ENCODE measurements around the gene DAZL.
"Not testable (repeated sequence)": the region's sequence is repeated elsewhere in the genome, so short reads cannot be mapped to it uniquely, and the experiment has no call there.

DAZL gene

DNA sequence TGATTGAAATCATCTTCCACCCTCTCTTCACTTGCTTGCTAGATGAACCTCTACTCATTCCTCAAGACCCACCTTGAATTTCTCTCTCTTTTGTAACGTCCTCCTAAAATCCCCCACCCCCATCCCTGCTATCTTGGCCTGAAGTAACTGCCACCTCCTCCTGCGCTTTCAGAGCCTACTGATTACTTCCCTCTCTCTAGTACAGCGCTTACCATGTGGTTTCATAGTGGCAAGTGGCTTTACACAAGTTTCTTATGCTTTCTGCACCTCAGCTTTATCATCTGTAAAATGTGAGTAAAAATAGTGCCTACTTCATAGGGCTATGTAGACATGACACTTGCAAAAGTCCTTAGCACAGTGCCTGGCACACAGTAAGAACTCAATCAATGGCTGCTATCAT is 28.7 kb upstream of the DAZL start:
- no peak for DNase-seq
- Mint-ChIP-seq H3K4me1 (no peaks in the 10 kb centered on the region), H3K9me3 (no peaks in the 10 kb centered on the region), H3K4me3 (no peak overlapping the region), H3K27ac (peak overlapping the region; percentile 3), H3K36me3 (ENCODE audit: low read depth) (no peaks in the 10 kb centered on the region), H3K27me3 (ENCODE audit: low read depth, poor library complexity) (peaks cover 7% of the 10 kb centered on the region)
- TF ChIP-seq, protein P1, sequence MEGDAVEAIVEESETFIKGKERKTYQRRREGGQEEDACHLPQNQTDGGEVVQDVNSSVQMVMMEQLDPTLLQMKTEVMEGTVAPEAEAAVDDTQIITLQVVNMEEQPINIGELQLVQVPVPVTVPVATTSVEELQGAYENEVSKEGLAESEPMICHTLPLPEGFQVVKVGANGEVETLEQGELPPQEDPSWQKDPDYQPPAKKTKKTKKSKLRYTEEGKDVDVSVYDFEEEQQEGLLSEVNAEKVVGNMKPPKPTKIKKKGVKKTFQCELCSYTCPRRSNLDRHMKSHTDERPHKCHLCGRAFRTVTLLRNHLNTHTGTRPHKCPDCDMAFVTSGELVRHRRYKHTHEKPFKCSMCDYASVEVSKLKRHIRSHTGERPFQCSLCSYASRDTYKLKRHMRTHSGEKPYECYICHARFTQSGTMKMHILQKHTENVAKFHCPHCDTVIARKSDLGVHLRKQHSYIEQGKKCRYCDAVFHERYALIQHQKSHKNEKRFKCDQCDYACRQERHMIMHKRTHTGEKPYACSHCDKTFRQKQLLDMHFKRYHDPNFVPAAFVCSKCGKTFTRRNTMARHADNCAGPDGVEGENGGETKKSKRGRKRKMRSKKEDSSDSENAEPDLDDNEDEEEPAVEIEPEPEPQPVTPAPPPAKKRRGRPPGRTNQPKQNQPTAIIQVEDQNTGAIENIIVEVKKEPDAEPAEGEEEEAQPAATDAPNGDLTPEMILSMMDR (IDR thresholded peaks at IDR 0.05), result no peak

DNA sequence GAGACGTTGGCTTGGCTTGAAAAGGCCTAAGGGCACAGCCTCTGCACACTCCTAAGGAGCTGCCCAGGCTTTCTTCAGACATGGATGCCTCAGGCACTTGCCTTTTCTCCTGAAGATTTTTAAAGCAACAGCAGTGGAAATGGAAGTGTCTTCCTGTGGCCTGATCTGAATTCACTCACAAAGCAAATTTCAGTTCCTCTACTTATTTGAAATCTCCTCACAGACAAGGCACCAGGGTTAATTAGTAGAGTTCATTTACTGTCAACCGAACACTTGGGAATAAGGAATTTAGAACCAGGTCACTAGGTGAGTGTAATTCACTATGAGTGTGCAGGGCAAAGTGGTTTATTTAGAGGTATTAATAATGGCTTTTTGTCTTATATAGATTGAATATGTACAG is 27.2 kb upstream of the DAZL start:
- no peak for DNase-seq
- H3K4me1 Mint-ChIP-seq, result no peaks in the 10 kb centered on the region
- TF ChIP-seq, protein P1 (IDR thresholded peaks at IDR 0.05), result no peak
- no peaks in the 10 kb centered on the region for H3K9me3 Mint-ChIP-seq
- no peaks in the 10 kb centered on the region for H3K36me3 Mint-ChIP-seq (ENCODE audit: low read depth)
- H3K27ac Mint-ChIP-seq, result no peak overlapping the region
- no peak overlapping the region for H3K4me3 Mint-ChIP-seq
- peaks cover 7% of the 10 kb centered on the region for H3K27me3 Mint-ChIP-seq (ENCODE audit: low read depth, poor library complexity)

DNA sequence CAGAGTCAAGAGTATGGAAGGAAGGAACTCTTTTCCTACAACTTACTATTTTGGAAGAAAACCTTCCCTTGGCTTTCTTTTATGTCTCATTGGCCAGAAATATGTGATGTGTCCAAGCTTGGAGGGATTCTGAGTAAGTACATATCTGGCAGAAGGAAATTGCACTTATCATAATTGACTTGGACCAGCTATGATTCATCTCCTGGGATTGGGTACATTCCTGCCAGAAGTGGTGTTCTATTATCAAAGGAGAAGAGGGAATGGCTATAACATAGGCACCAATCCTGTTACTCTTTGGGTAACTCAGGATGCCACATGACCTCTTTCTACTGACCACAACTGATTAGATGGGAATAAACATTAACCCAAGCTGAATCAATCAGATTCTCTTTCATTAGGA is 13.5 kb upstream of the DAZL start:
- no peak overlapping the region for H3K27ac Mint-ChIP-seq
- H3K9me3 Mint-ChIP-seq, result peaks cover 19% of the 10 kb centered on the region
- TF ChIP-seq, protein P1 (IDR thresholded peaks at IDR 0.05), result no peak
- DNase-seq, result no peak
- H3K36me3 Mint-ChIP-seq (ENCODE audit: low read depth), result peaks cover 5% of the 10 kb centered on the region
- no peak overlapping the region for H3K4me3 Mint-ChIP-seq
- no peaks in the 10 kb centered on the region for H3K27me3 Mint-ChIP-seq (ENCODE audit: low read depth, poor library complexity)
- H3K4me1 Mint-ChIP-seq, result no peaks in the 10 kb centered on the region

DNA sequence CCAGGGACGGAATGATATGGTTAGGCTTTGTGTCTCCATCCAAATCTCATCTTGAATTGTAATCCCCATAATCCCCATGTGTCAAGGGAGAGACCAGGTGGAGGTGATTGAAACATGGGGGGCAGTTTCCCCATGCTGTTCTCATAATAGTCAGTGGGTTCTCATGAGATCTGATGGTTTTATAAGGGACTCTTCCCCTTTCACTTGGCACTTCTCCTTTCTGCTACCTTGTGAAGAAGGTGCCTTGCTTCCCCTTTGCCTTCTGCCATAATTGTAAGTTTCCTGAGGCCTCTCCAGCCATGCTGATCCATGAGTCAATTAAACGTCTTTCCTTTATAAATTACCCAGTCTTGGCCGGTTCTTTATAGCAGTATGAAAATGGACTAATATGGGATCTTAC is 11.9 kb upstream of the DAZL start:
- H3K9me3 Mint-ChIP-seq, result peaks cover 16% of the 10 kb centered on the region
- not testable (repeated sequence) for H3K4me3 Mint-ChIP-seq; H3K27me3 Mint-ChIP-seq (ENCODE audit: low read depth, poor library complexity); DNase-seq; H3K4me1 Mint-ChIP-seq; H3K27ac Mint-ChIP-seq; H3K36me3 Mint-ChIP-seq (ENCODE audit: low read depth)

DNA sequence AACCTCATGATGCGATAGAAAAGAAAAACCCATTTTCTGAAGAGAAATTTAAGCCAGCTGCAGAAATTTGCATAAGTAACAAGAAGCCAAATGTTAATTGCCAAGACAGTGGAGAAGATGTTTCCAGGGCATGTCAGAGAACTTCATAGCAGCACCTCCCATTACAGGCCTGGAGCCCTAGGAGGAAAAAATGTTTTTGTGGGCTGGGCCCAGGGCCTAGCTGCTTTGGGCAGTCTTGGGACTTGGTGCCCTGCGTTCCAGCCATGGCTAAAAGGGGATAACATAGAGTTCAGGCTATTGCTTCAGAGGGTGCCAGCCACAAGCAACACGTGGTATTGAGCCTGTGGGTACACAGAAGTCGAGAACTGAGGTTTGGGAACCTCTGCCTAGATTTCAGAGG is 10.9 kb upstream of the DAZL start:
- no peak for DNase-seq
- TF ChIP-seq, protein P1 (IDR thresholded peaks at IDR 0.05), result no peak
- Mint-ChIP-seq H3K36me3 (ENCODE audit: low read depth) (peaks cover 5% of the 10 kb centered on the region), H3K4me1 (no peaks in the 10 kb centered on the region), H3K27ac (no peak overlapping the region), H3K27me3 (ENCODE audit: low read depth, poor library complexity) (no peaks in the 10 kb centered on the region), H3K4me3 (no peak overlapping the region), H3K9me3 (peaks cover 16% of the 10 kb centered on the region)

DNA sequence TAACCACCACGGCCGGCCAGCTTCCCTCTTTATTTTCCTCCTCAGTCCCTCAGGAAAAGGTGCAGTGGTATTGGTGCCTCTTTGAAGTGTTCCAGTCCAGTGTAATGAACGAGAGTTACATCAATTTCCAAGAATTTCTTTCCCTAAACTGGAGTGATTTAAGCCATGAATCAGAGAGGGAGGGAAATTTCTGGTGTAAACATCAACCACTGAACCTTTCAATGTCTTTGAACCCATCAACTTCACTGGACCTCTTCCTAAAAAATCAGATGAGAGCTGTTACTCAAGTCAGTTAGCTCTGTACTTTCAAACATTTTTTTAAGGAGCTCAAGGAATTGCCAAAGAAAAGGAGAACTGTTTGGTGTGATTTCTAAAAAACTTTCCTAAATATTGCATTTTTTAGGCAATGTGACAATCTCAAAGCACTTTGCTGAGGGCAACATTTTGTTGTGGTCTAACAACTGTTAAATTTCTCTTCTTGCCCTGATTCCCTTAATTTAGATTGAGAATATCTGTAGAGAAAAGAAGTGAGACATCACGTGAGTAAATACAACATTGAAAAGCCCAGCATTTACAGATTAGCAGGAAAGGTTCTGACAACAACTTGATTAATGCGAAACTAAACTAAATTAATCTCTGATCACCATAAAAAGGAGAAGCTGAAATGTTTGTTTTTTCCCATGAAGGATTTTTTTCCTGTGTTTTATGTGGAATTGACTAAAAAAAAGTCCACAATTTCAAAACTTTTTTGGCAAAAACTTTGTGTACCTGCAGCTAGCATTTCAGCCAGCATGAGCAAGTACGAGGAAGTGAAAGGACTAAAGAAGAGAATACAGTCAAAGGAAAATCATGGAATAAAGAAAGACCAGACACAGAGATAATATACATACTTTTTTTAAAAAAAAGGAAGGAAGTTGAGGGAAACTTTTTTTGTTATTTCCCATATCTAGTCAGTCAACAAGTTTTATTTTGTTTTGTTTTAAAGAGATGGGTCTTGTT is 9.1 kb upstream of the DAZL start:
- TF ChIP-seq, protein P1 (IDR thresholded peaks at IDR 0.05), result no peak
- H3K9me3 Mint-ChIP-seq, result peaks cover 16% of the 10 kb centered on the region
- H3K4me1 Mint-ChIP-seq, result no peaks in the 10 kb centered on the region
- DNase-seq, result no peak
- no peak overlapping the region for H3K27ac Mint-ChIP-seq
- peaks cover 5% of the 10 kb centered on the region for H3K36me3 Mint-ChIP-seq (ENCODE audit: low read depth)
- no peak overlapping the region for H3K4me3 Mint-ChIP-seq
- H3K27me3 Mint-ChIP-seq (ENCODE audit: low read depth, poor library complexity), result no peaks in the 10 kb centered on the region
